HG03025 (cell line): ENCODE data around the gene TENM4.

Experiments used
- ATAC-seq: cut with Tn5 transposase; IDR thresholded peaks from one replicate; pipeline ENCODE4 v1.9.1; 2021; ENCODE audit warnings: mild to moderate bottlenecking, moderate library complexity; ENCODE audit not compliant: unreplicated experiment, low FRiP score

The TENM4 gene

GRCh38 chr11:78789375-78789774 is 651.5 kb downstream of the TENM4 start:
- ATAC-seq = no peak

DNA sequence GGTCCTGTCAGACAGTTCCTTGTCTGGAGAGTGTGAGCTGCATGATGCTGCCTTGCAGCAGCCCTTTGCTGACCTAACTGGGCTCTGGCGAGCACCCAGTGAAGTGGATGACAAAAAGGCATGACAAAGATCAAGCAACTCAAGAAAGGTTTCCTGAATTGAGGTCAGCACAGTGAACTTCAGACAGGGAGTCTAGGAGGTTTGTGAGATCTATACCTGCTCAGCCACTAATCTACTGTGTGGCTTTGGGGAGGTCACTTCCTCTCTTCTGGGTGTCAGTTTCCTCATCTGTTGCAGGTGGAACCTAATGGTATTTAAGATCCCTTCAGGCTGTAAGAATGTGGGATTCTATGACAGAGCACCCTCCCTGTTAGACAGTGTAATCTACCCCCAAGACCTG is 652.3 kb downstream of the TENM4 start:
- ATAC-seq = no peak

- ATAC-seq = no peak
Observed at GRCh38 chr11:78787696-78788095, 653.1 kb downstream of the TENM4 start.

DNA sequence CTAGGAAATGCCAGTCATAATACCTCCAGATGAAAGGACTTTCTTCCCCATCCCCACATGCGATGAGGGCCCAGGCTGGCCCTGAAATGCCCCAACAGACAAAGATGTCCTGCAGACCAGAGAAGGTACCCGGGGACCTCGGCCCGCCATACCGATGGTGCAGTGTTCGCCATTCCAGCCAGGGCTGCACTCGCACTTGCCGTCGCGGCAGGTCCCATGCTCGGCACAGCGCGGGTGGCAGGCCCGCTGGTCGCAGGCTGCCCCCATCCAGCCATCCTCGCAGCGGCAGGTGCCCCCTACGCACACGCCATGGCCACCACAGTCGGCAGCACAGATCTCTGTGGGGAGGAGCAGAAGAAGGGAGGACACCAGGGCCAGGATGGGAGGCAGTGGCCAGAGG is 654.1 kb downstream of the TENM4 start:
- no peak for ATAC-seq

DNA sequence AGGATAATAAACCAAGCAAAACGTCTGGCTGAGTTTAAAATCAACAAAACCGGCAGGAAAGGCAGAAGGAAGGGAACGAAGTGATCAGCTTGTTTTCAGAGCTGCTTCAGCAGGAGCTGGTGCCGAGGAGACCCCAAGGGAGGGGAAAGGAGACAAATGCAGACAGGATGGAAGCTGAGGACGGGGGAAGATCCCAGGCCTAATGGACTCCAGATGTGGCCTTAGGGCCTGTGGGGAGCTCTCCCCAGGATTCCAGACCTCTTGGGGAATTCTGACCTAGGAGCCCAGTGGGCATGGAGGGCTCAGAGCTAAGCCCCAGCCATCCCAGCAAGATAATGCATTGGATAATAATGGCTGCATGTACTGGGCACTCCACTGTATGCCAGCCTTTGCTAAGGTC is 654.7 kb downstream of the TENM4 start:
- no peak for ATAC-seq

DNA sequence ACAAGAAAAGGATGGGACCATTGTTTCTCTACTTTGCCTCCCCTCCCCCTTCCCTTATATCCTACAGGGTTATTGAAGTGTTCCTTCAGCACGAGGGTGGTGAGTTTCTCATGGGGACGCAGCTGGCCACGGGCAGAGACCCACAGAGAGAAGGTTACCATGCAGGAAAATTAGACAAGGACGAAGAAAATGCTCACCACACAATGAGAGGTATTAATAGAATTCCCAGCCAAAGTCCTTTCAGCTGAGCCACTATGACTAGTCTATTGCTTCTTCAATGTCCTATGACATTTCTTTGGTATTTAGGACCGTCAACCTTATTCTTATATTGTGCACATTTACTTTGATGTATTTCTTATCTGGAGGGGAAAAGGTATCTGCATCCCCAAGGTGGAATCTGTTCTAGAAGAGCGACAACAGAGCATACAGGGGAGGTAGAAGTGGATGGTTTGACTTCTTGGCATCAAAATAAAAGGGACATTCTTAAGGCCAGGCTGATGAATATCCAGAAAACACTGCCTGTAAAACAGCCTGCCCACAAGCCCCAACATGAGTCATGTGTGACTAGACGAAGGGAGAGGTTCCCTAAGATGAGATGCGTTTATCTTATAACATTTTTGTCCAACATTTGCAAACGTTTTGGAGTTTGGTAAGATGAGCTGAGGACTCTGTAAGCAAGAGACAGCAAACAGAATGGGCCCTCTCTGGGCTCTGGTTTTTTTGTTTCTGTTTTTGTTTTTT is 656.3 kb downstream of the TENM4 start:
- ATAC-seq = no peak

DNA sequence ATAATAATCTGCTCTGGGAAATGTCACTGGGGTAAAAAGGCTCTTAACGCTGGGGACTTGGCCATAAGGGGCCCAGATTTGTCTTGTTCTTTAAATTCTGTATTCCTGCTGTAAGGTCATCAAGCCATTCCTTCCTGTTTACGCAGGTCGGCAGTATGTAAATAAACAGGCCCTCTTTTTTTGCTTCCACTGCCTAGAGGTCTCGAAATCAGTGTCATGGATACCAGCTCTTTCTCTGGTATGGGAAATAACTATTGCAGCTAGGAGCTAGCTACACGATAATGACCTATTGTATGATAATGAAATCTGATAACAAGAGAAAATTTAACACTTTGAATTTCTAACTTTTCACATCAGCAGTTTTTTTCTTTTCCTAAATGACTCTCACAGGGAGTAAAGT is 657.0 kb downstream of the TENM4 start:
- ATAC-seq = no peak

GRCh38 chr11:78783301-78783700 is 657.5 kb downstream of the TENM4 start:
- ATAC-seq = no peak

DNA sequence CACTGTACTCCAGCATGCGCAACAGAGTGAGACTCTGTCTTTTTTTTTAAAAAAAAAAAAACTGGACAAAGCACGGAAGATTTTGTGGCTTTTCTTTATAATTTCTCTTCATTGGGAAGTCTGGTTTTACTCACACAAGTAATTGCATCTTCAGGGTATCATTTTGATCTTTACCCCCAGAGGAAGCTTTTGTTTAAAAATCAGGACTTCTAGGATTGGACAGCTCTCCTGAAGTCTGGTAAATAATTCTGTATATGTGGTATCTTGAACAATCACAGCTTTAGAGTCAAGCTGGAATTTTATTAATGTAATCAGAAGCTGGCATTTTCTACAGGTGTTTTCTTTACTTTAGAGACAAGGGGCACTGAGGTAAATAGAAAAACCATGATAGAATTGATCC is 658.1 kb downstream of the TENM4 start:
- ATAC-seq = no peak

- ATAC-seq = no peak
Observed at GRCh38 chr11:78780889-78781288, 659.9 kb downstream of the TENM4 start.

GRCh38 chr11:78773492-78773891 is 667.3 kb downstream of the TENM4 start:
- no peak for ATAC-seq

DNA sequence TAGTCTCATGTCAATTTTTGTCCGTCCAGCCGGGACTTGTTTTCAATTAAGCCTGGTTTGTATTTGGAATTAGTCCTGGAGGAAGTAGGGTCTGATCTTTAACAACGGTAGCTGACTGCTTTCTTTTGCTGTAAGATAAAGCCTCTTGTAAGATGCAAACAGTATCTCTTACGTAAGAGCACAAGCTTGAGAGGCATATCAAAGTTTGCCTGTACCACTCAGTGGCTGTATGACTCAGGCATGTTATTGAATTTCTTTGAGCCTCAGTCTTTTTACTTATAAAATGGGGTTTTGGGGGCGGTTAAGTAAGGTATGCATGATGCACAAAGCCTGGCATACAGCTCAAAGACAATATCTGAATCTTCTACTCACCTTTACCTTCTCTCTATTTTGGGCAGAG is 667.8 kb downstream of the TENM4 start:
- ATAC-seq = no peak

DNA sequence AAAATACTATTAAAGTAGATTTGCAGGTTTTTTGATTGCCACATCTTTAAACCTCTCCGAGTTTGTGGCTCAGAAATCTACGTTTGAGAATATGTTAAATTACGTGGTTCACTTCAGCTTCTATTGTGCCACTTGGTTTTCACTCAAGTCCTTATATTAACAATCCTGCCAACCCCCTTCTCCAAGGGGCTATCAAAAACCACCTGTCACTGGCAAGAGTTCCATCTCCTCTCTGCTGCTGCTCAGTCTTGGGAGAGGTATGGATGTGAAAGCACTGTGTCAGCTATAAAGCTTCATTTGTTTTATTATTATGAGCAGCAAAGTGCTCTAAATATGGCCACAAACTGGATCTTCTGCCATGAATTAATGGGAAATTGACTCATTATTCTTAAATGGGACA is 668.6 kb downstream of the TENM4 start:
- no peak for ATAC-seq

DNA sequence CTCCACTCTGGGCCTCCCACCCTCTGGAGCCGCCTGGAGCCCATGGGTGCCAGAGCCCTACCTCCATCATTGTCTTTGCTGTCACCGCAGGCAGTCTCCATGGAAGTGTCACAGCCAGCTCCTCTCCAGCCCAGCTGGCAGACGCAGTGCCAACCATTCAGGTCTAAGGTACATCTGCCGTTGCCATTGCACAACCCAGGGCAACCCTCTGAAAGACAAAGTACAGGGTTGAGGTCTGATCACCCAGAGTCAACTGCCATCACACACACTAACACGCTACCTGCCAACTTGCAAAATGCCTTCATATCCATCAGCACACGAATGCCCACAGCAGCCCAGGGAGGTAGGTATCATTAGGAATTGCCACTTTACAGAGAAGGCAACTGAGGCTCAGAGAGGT is 669.9 kb downstream of the TENM4 start:
- no peak for ATAC-seq

DNA sequence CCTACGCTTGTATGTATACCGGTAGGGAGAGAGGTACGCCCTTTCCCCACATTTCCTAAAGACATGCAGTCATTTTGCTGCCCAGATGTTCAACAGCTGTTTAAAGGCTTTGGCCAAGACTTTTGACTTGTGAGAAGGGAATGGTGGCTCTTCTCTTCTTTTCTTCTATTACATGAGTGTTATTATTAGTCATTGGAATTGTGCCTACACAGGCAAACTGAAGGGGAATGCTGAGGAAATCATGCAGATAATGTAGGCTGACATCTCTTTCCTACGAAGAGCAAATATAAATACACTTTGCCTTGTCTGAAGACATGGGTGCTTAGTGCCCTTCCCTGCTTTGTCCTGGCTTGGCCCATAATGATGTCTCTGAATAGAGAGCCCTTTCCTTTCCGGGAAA is 671.9 kb downstream of the TENM4 start:
- ATAC-seq = no peak

- ATAC-seq = no peak
Observed at GRCh38 chr11:78768345-78768744, 672.5 kb downstream of the TENM4 start.

DNA sequence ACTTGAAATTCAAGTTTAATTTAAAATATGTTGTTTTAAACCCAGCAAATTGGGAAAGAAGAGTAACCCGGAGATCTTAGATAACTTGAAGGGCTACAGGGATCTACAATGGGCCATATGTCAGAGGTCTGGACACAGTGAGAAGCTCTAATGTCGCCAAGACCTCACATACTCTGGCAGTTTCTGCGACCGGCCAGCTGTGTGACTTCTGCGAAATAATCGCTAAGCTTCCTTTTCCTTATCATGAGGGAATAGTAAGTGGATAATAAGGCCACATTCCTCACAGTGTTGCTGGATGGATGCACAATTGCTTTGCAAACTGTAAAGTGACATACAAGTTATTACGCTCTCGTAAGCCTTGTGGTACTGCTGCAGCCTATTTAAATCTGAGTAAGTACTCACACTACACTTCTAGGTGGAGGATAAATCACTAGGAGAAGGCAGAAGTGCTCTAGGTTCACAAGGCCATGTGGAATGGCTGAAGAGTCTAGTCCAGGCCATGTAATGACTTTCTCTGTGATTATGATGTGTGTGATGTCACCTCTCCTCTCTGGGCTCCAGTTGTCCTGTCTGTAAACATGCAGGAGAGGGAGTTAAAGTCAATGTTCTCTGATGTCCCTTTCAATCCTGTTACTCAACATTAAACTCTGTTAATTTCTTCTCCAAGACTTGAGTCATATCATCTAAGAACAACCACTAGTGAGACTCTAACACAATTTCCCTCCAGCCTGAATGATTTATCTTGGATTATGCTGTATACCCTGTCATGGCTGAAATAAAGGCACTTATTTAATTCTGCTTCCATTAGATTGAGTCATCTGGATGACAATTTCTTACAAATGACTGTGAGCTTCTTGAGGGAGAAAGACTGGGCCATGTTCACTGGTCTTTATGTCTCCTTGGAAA is 673.5 kb downstream of the TENM4 start:
- no peak for ATAC-seq

GRCh38 chr11:78764946-78765345 is 675.9 kb downstream of the TENM4 start:
- ATAC-seq = no peak

GRCh38 chr11:78763664-78764063 is 677.2 kb downstream of the TENM4 start:
- no peak for ATAC-seq

DNA sequence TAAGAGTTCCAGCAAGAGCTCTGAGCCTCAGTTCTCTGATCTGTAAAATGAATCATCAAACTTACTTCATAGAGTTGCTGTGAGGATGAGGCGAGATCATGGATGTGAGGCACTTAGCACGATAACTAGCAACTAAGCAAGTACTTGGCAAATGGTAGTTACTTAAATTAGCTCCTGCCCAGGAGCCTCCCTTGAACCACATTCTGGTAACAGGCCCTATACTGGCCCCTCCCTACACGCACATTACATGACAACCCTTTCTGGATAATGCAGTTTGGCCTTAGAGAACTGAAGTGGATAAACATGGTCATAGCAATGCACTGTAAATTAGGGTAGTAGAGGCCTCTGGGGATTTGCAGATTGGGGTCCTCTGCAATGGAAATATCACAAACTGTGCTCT is 678.7 kb downstream of the TENM4 start:
- no peak for ATAC-seq

DNA sequence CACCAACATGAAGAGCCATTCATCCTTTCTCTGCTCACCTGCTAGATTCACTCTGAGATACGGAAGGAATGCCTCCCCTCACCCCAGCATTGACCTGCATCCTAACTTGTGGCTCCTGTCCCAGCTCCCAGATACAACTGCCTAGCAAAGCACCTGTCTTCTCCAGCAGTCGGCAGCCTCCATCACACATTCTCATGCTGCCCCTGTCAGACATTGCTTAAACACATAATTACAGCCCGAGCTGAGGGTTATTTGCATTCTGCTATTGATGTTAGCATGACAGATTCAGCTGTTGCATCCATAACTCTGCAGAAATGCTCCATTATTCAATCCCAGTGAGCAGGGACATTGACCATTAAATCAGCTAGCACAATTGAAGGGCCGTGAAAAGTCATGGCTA is 681.8 kb downstream of the TENM4 start:
- ATAC-seq = no peak

GRCh38 chr11:78753297-78753696 is 687.5 kb downstream of the TENM4 start:
- ATAC-seq = no peak
